Keratinocyte (primary cell): ENCODE data around the gene DOCK1. TPM values are rescaled to one million over a fixed set of nuclear protein-coding genes. Genes with fewer than 3 reads are reported as not detected.

Experiments
- DNase-seq: peaks from one replicate; pipeline ENCODE4 v3.0.0-alpha.2; 2011; ENCODE audit warnings: low read depth, missing footprints, low spot score
- FAIRE-seq: peaks from 2 replicates; lab custom pipeline; 2011; peaks lifted over from hg19 to GRCh38; lab: Jason Lieb, UNC
- H2AFZ ChIP-seq: 2 replicates; pipeline ENCODE4 v1.6.0; 2012; ENCODE audit warnings: low read length, control low read depth, inconsistent platforms; ENCODE audit not compliant: control insufficient read depth
- H3K27ac ChIP-seq: 2 replicates; pipeline ENCODE4 v1.5.1; 2011; ENCODE audit warnings: low read length; ENCODE audit not compliant: control insufficient read depth, insufficient read depth
- H3K27me3 ChIP-seq: 3 replicates; pipeline ENCODE4 v1.6.0; 2011; ENCODE audit warnings: low read length; ENCODE audit not compliant: control insufficient read depth, insufficient read depth; ENCODE audit errors: extremely low read depth
- H3K36me3 ChIP-seq, 2 experiments: 2 replicates in 1 of 2; 3 replicates in 1 of 2; pipeline ENCODE4 v1.5.1; 2011; ENCODE audit warnings: low read length in 2 of 2, mild to moderate bottlenecking in 1 of 2; ENCODE audit not compliant: control insufficient read depth in 2 of 2, insufficient read depth in 2 of 2; ENCODE audit errors: extremely low read depth in 1 of 2
- H3K4me1 ChIP-seq: 3 replicates; pipeline ENCODE4 v1.5.1; 2011; ENCODE audit warnings: low read length; ENCODE audit not compliant: control insufficient read depth, insufficient read depth; ENCODE audit errors: extremely low read depth
- H3K4me2 ChIP-seq: 3 replicates; pipeline ENCODE4 v1.6.0; 2011; ENCODE audit warnings: low read depth, low read length; ENCODE audit not compliant: control insufficient read depth, insufficient read depth; ENCODE audit errors: extremely low read depth
- H3K4me3 ChIP-seq, 3 experiments: fragments of 200-600 bp in 1 of 3; sonication (generic) in 1 of 3; 2 replicates in 2 of 3; 3 replicates in 1 of 3; pipeline ENCODE4 v1.5.1; 2011 to 2016; ENCODE audit warnings: low read length in 3 of 3, mild to moderate bottlenecking in 3 of 3, control low read depth in 2 of 3, inconsistent platforms in 1 of 3, low read depth in 1 of 3, mixed read lengths in 1 of 3, mixed run types in 1 of 3, moderate library complexity in 1 of 3; ENCODE audit not compliant: control insufficient read depth in 2 of 3, insufficient read depth in 2 of 3; ENCODE audit errors: extremely low read depth in 1 of 3
- H3K79me2 ChIP-seq: 2 replicates; pipeline ENCODE4 v1.6.0; 2012; ENCODE audit warnings: low read length; ENCODE audit not compliant: control insufficient read depth, insufficient read depth
- H3K9ac ChIP-seq: 3 replicates; pipeline ENCODE4 v1.6.0; 2011; ENCODE audit warnings: low read length; ENCODE audit not compliant: control insufficient read depth, insufficient read depth; ENCODE audit errors: extremely low read depth
- H3K9me1 ChIP-seq: 3 replicates; pipeline ENCODE4 v1.6.0; 2011; ENCODE audit warnings: low read length; ENCODE audit not compliant: control insufficient read depth, insufficient read depth; ENCODE audit errors: extremely low read depth
- H3K9me3 ChIP-seq: 2 replicates; pipeline ENCODE4 v1.5.1; 2012; ENCODE audit warnings: low read depth, low read length; ENCODE audit not compliant: control insufficient read depth
- H4K20me1 ChIP-seq: 3 replicates; pipeline ENCODE4 v1.6.0; 2011; ENCODE audit warnings: low read length; ENCODE audit not compliant: control insufficient read depth, insufficient read depth; ENCODE audit errors: extremely low read depth
- EZH2 ChIP-seq: IDR thresholded peaks from one replicate; pipeline ENCODE4 v1.6.1; 2012; ENCODE audit warnings: inconsistent platforms, mild to moderate bottlenecking, low read length, moderate library complexity
- dilution Hi-C: fragments of 300-500 bp; cut with MboI; formaldehyde crosslinking; loops from one replicate; pipeline ENCODE4 v1.7.0; 2020; ENCODE audit warnings: low sequenced_read_pairs; ENCODE audit not compliant: extremely low pct_ligation_motif_present
- polyA plus RNA-seq, 5 experiments: library from polyadenylated mRNA; depleted of rRNA in 3 of 5; stranded (reverse) in 3 of 5; stranded (forward) in 1 of 5; unstranded in 1 of 5; fragments of >200 nt; gene quantifications; 1 replicate in 1 of 5; 2 replicates in 3 of 5; 3 replicates in 1 of 5; pipeline versions ENCODE4 v1.2.1 to v1.2.3, GENCODE V29; 2011 to 2012; ENCODE audit warnings: missing spikeins in 2 of 5, low read depth in 1 of 5, low replicate concordance in 1 of 5
- TF ChIP-seq, protein P1 (sequence below), 3 experiments: IDR thresholded peaks in 1 of 3; conservative IDR thresholded peaks in 1 of 3; optimal IDR thresholded peaks in 1 of 3; 2 replicates in 2 of 3; 3 replicates in 1 of 3; pipeline versions ENCODE3 to v1.5.1; 2011; ENCODE audit warnings: low read length in 3 of 3, mild to moderate bottlenecking in 3 of 3, moderate library complexity in 2 of 3, control low read depth in 1 of 3, inconsistent platforms in 1 of 3; ENCODE audit not compliant: insufficient read depth in 2 of 3; ENCODE audit errors: extremely low read depth in 1 of 3

DOCK1 gene
- polyA plus RNA-seq, 1 donor (not counting 4 experiments of a cell fraction or from before 2014, with no cell fraction given) = 15.7 TPM

- Histone ChIP-seq H3K4me1 (no peaks in the 10 kb centered on the region), H3K4me3 (no peak overlapping the region), H3K79me2 (no peaks in the 10 kb centered on the region), H3K27ac (no peak overlapping the region), H3K4me2 (no peak overlapping the region), H3K9me3 (no peaks in the 10 kb centered on the region), H2AFZ (no peak overlapping the region), H4K20me1 (no peaks in the 10 kb centered on the region), H3K9ac (no peak overlapping the region), H3K9me1 (no peaks in the 10 kb centered on the region), H3K36me3 (peaks cover 0 to 3% of the 10 kb centered on the region in 2 experiments), H3K27me3 (no peaks in the 10 kb centered on the region)
- no peak for FAIRE-seq
- dilution Hi-C loops = no loop called here
- DNase-seq = no peak
- no peak for TF ChIP-seq EZH2
- TF ChIP-seq, protein P1, sequence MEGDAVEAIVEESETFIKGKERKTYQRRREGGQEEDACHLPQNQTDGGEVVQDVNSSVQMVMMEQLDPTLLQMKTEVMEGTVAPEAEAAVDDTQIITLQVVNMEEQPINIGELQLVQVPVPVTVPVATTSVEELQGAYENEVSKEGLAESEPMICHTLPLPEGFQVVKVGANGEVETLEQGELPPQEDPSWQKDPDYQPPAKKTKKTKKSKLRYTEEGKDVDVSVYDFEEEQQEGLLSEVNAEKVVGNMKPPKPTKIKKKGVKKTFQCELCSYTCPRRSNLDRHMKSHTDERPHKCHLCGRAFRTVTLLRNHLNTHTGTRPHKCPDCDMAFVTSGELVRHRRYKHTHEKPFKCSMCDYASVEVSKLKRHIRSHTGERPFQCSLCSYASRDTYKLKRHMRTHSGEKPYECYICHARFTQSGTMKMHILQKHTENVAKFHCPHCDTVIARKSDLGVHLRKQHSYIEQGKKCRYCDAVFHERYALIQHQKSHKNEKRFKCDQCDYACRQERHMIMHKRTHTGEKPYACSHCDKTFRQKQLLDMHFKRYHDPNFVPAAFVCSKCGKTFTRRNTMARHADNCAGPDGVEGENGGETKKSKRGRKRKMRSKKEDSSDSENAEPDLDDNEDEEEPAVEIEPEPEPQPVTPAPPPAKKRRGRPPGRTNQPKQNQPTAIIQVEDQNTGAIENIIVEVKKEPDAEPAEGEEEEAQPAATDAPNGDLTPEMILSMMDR (optimal IDR thresholded peaks at IDR 0.05 in 1 of 3, IDR thresholded peaks at IDR 0.05 in 1 of 3, conservative IDR thresholded peaks at IDR 0.05 in 1 of 3; ENCODE audit: extremely low read depth in 1 of 3, insufficient read depth in 2 of 3, low read length in 3 of 3) = no peak
Measured at GRCh38 chr10:127346604-127347003, 441.4 kb downstream of the DOCK1 start.

- H3K9ac ChIP-seq = no peak overlapping the region
- no peaks in the 10 kb centered on the region for H3K9me3 ChIP-seq
- H3K27me3 ChIP-seq = no peaks in the 10 kb centered on the region
- H3K9me1 ChIP-seq = no peaks in the 10 kb centered on the region
- no peak overlapping the region for H3K27ac ChIP-seq
- no peak overlapping the region for H2AFZ ChIP-seq
- H4K20me1 ChIP-seq = no peaks in the 10 kb centered on the region
- dilution Hi-C loops = no loop called here
- peaks cover 0 to 3% of the 10 kb centered on the region in 2 experiments for H3K36me3 ChIP-seq
- TF ChIP-seq, protein P1 (optimal IDR thresholded peaks at IDR 0.05 in 1 of 3, IDR thresholded peaks at IDR 0.05 in 1 of 3, conservative IDR thresholded peaks at IDR 0.05 in 1 of 3; ENCODE audit: extremely low read depth in 1 of 3, insufficient read depth in 2 of 3, low read length in 3 of 3) = no peak
- TF ChIP-seq EZH2 = no peak
- no peaks in the 10 kb centered on the region for H3K4me1 ChIP-seq
- no peak overlapping the region for H3K4me3 ChIP-seq
- H3K79me2 ChIP-seq = no peaks in the 10 kb centered on the region
- FAIRE-seq (no peak), DNase-seq (no peak)
- no peak overlapping the region for H3K4me2 ChIP-seq
Measured at GRCh38 chr10:127347202-127347959, 442.2 kb downstream of the DOCK1 start.
